SIG-M5 (cell line): ENCODE results near the gene VASH2.
"Not testable (repeated sequence)": the region's sequence is repeated elsewhere in the genome, so short reads cannot be mapped to it uniquely, and the experiment has no call there.

Experiments
- DNase-seq: peaks from one replicate; lab custom pipeline; 2025; lab: John Stamatoyannopoulos, UW

VASH2 gene

GRCh38 chr1:212950243-212951125, at the start of gene VASH2:
VASH2 (plus strand) TSS chr1:212950541; CDS start chr1:212951543, 1,002 bp downstream.
- DNase-seq, result no peak

GRCh38 chr1:212901290-212901689, 49.1 kb upstream of the VASH2 start:
- no peak for DNase-seq

GRCh38 chr1:212902054-212902453, 48.3 kb upstream of the VASH2 start:
- DNase-seq, result no peak

DNA sequence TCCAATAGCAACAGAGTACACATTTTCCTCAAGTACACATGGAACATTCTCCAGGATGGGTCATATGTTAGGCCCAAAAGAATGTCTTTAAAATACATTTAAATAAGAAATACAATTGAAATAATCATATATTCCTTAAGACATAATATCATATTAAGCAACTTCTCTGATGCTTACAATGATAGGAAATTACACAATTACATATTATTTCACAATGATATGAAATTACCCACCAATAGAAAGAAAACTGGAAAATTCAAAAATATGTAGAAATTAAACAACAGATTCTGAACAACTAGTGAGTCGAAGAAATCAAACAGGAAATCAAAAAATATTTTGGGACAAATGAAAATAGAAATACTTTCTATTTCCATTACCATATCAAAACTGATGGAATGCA, 46.7 kb upstream of the VASH2 start:
- DNase-seq, result no peak

DNA sequence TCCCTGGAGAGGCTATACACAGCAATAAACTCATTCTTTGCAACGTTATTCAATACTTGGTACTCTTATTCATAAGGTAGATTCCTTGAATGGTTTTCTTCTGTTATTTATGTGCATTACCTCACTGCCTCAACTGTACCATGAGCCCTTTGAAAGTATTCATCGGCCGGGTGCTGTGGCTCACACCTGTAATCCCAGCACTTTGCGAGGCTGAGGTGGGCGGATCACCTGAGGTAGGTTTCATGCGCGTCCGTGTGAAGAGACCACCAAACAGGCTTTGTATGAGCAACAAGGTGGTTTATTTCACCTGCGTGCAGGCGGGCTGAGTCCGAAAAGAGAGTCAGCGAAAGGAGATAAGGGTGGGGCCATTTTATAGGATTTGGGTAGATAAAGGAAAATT, 42.3 kb upstream of the VASH2 start:
- not testable (repeated sequence) for DNase-seq

GRCh38 chr1:212908971-212909370, 41.4 kb upstream of the VASH2 start:
- DNase-seq, result no peak

- no peak for DNase-seq
These were observed 40.7 kb upstream of the VASH2 start for GRCh38 chr1:212909652-212910063.

DNA sequence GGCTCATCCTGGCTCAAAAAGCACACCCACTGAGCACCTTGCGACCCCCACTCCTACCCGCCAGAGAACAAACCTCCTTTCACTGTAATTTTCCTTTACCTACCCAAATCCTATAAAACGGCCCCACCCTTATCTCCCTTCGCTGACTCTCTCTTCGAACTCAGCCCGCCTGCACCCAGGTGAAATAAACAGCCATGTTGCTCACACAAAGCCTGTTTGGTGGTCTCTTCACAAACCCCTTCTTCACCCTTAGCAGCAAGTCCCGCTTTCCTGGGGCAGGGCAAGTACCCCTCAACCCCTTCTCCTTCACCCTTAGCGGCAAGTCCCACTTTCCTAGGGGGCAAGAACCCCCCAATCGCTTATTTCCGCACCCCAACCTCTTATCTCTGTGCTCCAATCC, 40.1 kb upstream of the VASH2 start:
- DNase-seq, result not testable (repeated sequence)

- not testable (repeated sequence) for DNase-seq
These were observed 36.7 kb upstream of the VASH2 start for GRCh38 chr1:212913638-212914037.

DNA sequence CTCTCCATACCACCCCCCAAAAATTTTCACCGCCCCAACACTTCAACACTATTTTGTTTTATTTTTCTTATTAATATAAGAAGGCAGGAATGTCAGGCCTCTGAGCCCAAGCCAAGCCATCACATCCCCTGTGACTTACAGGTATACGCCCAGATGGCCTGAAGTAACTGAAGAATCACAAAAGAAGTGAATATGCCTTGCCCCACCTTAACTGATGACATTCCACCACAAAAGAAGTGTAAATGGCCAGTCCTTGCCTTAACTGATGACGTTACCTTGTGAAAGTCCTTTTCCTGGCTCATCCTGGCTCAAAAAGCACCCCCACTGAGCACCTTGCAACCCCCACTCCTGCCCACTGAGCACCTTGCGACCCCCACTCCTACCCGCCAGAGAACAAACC, 36.2 kb upstream of the VASH2 start:
- not testable (repeated sequence) for DNase-seq

DNA sequence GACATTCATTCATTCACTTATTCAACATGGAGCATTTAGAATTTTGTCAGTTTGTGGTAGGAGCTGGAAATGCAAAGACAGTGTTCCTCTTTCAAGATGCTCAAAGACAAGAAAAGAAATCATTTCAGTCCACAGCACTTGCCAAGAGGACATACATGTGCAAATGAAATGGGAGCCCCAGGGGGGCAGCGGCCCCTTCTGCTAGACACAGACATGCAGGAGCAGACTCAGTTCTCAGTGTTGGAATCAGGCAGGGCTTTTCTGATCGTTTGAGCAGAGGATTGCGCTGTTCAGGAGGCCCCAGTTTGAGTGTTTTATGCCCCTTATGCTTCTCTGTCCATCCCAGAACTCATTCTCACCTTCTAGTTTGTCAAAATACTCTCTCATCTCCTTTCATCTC, 35.6 kb upstream of the VASH2 start:
- DNase-seq, result no peak

DNA sequence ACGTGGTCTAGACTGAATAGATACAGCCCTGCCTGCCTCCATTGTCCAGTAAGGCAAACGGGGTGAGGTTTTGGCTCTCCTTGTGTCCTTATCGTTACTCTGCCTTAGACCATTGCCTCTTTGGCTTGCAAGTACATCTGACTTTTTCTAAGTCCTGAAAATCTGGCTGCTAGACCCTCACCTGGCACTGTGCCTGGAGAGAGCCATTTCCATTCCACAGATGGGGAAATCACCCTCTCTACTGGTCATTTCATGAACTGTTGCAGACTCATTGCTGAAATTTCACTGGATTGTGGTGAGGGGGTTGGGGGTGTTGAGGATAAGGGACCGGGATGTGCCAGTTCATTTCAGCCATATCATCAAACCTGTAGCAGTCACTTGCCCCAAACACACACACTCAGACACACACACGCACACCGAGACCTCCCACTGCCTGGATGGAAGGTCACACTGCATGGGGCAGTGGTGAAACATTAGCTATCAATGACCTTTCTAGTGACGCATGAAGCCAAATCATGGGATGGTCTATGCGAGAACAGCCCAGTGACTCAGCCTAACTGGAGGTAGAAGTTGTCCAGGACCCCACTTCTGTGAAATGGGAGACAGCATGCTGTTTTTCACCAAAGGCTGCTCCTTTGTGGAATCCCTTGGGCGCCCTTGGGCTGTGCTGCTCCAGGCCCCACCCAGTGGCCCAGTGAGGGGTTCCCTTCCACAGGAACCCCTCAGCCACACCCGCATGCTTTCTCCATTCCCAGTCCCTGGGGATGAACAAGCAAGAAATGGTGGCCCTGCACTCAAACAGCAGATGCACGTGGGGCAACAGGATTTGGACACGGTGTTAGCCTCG, 34.9 kb upstream of the VASH2 start:
- DNase-seq, result no peak

DNA sequence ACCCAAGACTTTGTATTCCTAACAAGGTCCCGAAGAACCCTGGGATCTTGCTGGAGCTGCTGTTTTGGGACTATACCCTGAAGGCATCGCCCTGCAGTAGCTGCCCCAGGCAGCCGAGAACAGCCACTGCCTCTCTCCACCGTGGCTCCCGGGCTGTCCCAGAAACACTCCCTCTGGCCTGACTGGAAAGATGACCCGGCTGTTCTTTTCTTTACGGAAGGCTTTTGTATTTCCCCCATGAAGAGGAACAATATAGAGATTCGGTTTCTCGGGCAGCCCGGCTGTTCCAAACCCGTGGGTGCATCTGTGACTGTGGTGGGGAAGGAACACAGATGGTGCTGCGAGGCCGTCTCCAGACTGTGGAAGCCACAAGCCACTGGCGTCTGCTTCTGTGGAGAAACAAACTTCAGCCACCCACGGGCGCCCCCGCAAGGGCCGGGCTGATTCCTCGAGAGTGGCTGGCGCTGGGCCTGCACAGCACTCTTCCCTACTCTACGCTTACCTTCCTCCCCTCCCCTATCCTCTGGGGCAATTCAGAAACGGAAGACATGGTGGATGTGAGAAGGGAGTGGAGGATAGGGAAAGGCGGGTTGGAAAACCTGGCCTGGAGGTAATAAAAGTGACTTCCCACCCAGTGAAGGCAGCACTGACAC, 33.7 kb upstream of the VASH2 start:
- no peak for DNase-seq

GRCh38 chr1:212917134-212917485, 33.2 kb upstream of the VASH2 start:
- no peak for DNase-seq

- DNase-seq, result no peak
These were observed 32.5 kb upstream of the VASH2 start for GRCh38 chr1:212917858-212918257.

- no peak for DNase-seq
These were observed 31.5 kb upstream of the VASH2 start for GRCh38 chr1:212918824-212919223.

GRCh38 chr1:212920246-212920645, 30.1 kb upstream of the VASH2 start:
- DNase-seq, result no peak

DNA sequence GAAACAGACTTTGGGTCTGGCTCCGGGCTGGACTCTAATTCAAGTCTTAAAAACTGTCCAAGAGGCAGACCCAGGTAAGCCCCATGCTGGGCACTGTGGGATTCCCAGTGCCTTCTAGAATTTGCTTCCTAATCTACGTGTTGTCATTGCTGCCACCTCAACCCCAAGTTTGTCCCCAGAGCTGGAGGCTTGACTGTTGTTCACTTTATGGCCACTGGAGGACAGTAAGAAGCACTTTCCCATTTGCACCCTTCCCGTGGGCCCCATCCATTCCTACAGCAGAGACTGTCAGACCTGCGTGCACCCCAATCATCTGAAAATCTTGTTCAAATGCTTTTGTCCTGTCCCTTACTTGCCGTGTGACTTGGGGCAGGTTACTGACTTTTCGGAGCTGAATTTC, 29.4 kb upstream of the VASH2 start:
- no peak for DNase-seq

DNA sequence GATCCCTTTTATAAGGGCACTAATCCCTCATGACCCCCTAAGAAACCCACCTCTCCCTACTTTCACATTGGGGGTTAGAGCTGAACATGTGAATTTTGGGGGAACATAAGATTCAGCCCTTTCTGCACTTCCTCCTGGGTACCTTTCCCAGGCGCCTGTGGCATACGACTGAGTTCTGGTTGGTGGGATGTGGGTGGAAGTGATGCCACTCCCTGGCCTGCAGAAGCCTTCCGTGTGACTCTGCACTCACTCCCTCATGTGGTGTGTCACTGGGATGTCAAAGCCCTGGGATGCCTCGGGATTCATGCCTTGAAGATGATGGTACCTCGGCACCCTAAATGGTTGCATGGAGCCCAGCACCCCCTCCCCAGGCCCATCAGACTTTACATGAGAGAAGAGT, 28.3 kb upstream of the VASH2 start:
- DNase-seq, result no peak

DNA sequence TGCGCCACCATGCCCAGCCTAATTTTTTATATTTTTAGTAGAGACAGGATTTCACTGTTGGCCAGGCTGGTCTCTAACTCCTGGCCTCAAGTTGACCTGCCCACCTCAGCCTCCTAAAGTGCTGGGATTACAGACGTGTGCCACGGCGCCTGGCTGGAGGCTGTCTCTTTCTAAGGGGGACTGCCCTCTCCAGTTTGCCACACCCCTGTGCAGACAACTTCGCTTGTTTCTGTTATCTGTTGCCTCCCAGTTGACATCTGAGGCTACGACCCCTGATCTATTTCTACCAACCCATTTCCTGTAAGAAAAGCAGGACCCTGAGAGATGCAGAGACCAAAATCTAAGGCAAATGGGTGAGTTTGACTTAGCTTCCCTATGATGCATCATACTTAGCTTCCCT, 24.0 kb upstream of the VASH2 start:
- DNase-seq, result no peak

- DNase-seq, result no peak
These were observed 21.7 kb upstream of the VASH2 start for GRCh38 chr1:212928323-212929291.
